HG02870 (cell line): ENCODE results near the gene SERPINB1.
"Not testable (repeated sequence)": the region's sequence is repeated elsewhere in the genome, so short reads cannot be mapped to it uniquely, and the experiment has no call there.

Experiments
- ATAC-seq: cut with Tn5 transposase; IDR thresholded peaks from one replicate; pipeline ENCODE4 v1.9.1; 2021; ENCODE audit warnings: mild to moderate bottlenecking, moderate library complexity; ENCODE audit not compliant: unreplicated experiment

SERPINB1 gene

DNA sequence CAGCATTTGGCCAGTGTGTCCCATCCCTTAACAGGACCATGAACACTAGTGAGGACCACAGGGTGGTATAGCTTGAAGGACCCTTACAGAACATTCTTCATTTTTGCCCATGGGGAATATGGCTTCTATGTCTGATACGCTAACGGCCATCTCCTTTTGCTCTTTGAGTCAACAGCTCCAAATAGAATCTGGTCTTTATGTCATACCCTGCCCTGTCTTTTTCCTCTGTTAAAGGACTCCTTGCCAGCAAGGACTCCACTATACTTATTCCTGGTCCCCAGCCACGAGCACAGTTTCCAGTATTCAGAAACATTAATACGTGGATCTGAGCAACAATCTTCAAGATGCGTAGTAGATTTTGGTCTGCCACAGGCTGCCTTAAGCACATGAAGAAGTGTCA is 22.5 kb downstream of the SERPINB1 start:
- no peak for ATAC-seq

DNA sequence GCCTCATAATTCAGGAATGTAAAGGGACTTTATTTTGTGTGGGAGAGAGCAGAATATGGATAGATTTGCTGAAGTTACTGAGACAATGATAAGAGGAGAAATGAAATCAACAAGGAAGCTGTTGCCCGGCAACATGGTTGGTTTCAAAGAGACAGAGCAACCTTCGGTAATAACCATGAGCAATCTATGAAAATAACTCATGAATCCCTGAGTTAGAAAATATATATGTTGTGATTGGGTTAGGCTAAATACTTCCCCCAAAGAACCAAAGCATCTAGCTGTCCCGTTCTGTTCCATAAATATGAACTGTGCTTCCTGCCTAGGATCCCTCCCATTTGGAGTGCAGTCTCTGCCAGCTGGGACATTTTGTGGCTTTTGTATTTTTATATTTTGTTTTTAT is 23.1 kb downstream of the SERPINB1 start:
- no peak for ATAC-seq

DNA sequence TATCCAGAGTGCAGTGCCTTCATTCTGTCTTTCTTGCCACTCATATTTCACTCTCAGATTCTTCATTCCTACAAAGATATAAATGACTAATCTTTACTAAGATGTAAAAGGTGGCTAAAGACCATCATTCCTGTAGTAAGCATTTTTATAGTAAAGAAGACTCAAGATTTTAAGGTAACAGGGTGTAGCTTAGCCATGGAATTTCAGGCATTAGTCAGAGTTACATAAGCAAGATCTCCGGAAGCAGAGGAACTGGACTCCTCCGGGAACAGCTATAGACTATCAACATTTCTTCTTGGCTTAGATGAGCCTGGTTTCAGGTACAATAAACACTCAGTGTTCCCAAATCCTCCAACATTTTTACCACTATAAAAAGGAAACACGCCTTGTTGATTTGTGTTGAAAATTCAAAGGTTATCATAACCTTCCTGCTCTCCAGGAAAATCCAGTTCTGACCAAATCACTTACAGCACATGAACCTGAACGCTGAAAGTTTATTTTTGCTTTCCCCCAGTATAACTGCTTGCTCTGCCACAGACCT is 23.7 kb downstream of the SERPINB1 start:
- ATAC-seq, result no peak

DNA sequence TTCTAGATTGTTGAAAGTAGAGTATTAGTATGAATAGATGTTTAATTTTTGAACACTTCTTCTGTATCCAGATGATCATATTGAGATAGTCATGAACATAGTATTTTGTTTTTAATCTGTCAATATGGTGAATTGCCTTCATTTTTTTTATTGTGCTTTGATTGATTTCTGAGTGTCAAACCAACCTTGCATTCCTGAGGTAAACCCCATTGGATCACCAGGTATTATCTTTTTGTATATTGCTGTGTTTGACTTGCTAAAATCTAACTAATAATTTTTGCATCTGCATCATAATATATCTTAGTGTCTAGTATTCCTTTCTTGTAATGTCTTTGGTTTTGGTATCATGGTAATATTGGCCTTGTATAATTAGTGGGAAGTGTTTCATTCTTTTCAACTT is 25.5 kb downstream of the SERPINB1 start:
- ATAC-seq, result no peak

DNA sequence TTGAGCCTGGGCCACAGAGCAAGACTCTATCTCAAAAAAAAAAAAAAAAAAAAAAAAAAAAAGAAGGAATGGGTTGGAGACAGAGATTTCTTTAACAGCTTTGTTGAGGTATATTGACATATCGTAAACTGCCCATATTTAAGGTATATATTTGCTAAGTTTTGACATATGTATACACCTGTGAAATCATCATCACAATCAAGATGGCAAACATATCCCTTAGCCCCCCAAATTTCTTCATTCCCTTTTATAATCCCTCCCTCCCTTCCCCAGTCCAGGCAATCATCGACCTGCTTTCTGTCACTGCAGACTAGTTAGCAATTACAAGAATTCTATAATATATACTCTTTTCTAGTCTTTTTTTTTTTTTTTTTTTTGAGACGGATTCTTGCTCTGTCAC is 29.0 kb downstream of the SERPINB1 start:
- ATAC-seq, result no peak

DNA sequence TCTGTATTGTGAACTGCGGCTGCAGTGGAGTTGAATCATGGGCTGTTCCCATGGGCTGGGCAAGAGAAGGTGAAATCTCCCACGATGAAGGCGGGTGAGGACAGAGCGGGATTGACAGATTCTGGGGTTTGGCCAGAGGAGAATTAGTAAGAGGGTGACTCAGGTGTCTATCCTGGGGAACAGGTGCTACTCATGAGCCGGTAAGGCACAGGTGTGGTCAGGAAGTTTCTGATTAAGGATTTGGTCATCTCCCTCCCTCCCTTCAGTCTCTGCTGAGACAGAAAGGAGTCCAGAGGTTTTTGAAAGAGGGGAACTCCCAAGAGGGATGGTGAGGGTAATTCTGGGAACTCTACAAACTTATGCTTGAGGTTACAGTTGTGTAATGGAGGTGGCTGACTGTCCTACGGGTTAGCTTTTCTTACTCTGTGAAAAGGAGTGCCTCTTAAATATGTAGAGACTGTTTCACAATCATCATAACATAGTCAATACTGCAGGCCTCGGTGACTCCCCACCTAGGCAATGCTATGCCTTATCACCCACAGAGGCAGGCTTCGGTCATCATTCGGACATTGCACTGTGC is 31.5 kb downstream of the SERPINB1 start:
- no peak for ATAC-seq

DNA sequence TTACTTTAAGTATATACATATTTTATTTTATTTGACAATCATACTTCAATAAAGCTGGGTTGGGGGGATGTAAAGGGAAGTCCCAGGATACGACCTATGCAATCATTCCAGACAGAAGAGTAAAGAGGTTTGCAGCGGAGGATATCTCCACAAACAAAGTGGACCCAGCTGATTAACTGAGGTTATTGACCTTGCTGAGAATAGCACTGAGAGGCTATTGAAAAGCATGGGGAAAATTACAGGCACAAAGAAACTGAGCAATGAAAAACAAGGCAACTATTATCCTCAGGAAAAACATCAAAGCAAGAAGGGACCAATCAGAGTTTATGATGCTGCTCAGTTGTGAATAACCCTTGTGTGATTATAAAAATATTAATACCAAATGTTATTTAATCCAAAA is 32.6 kb downstream of the SERPINB1 start:
- no peak for ATAC-seq

DNA sequence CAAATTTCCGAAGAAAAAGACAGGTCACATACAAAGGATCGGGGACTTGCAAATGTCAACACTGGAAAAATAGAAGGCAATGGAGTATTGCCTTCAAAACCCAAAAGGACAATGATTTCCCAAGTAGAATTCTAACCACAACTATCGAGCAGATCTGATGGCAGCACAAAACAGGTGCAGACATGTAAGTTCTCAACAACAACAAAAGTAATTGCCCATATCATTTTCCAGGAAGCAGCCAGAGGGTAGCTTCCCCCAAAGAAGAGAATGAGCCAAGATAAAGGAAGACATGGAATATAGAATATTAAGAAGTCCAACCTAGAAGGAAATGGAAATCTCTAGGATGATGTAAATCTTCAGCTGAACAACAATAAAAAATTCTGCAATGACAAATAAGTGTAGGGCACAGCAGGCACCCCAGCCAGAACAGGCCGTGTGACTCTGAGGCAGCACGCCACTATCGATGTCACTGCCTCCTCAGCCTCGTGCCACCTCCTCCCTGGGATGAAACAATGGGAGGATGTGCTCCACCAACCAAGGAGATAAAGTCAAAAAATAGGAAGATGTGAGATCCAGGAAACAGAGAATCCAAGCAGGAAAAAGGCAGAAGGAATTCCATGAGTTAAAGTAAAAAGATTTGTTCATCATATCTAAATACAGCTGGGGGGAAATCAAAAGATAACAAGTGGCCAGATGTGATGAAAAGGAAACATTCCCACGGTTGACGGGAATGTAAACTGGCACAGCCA is 34.1 kb downstream of the SERPINB1 start:
- ATAC-seq, result no peak

DNA sequence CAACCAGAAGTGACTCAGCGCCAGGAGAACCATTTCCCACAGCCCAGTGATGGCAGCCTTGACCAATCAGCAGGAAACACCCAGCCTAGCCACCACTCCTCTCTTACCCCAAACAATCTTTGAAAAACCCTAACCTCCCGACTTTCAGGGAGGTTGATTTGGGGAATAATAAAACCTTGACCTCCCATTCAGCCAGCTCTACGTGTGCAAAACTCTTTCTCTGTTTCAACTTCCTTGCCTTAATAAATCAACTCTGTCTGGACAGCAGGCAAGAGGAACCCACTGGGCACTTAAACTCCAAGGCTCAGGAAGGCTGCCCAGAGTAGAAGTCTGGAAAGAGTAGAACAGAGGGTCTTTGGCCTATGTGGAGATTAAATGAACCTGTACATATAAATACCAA is 35.0 kb downstream of the SERPINB1 start:
- no peak for ATAC-seq

DNA sequence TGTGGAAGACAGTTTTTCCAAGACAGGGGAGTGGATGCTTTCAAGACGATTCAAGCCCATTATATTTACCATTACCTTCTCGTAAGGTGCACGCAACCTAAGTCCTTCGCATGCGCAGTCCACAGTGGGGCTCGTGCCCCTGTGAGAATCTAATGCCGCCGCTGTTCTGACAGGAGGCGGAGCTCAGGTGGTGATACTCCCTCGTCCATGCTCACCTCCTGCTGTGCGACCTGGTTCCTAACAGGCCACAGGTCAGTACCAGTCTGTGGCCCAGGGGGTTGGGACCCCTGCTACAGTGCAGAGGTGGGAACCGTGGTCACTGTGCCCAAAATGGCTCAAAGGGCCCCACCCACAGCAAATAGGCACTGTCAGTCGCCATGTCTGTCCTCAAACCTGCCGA is 36.6 kb downstream of the SERPINB1 start:
- ATAC-seq, result no peak

DNA sequence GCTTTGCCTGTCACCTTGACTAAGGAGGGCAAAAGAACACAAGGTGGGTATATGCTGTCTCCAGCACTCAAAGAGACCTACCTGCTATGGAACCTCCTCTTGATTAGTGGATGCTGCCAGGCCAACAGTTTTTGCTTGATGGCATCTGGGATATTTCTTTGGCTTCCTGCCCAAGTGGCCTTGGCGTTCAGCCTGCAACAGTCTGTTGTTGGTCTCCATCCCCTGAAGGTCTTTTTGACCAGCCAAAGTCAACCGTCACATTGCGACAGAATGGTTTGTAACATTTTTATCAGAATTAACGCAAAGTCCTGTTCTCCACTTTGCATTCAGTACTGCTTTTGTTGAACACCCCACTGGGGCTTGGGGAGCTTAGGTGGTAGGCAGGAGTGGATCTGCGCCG is 37.1 kb downstream of the SERPINB1 start:
- no peak for ATAC-seq

DNA sequence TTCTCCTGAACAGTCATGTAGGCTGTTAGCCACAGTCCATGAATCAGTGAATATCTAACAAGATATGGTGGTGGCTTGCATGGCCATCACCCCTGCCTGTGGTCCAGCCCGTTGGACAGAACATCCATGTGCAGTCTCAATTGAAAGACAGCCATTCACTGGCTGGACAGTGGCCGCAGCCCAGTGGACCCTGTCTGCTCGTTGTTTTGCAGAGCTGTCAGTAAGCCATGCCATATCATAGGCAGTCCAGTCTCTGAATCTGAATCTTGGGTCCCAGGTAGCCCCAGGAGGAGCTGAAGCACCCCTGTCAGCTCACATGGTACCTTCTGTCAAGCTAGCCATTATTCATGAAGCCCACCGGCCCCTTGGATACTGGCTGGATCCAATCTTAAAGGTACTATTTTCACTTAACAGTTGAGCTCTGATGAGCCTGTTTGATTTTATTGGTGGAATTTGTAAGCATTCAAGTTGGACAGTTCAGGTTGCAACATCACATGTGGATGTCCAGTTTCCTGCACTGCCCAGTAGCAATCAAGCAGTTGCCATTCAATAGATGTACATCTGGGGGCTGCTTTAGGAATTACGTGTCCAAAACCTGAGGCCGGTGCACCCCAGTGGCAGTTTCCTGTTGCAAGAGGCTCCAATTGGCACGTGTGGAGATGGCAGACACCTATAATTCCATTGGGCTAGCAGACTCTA is 37.8 kb downstream of the SERPINB1 start:
- ATAC-seq, result no peak

DNA sequence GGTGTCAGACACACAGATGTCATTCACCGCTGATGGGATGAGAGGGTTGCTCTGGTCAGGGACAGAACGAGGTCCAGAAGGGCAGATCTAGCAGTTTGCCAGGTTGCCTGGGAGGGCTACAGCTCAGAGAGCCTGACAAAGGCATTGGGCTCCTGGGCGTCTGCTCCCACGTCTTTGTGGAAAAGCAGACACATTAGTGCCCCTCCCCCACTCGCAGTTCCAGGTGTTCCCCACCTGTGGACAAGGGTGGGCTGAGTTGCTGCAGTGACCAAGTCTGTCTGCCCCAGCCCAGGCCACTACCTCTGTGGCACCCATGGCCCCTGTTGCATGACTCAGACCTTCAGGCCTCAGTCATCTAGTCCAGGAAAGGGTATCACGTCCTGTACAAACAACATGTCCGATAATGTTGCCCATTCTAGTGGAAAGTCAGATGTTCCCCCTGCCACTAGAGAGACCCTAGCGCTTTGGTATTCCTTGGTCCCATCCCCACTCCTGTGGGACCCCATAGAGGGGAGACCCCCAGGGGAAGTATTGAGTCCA is 39.1 kb downstream of the SERPINB1 start:
- ATAC-seq, result no peak

DNA sequence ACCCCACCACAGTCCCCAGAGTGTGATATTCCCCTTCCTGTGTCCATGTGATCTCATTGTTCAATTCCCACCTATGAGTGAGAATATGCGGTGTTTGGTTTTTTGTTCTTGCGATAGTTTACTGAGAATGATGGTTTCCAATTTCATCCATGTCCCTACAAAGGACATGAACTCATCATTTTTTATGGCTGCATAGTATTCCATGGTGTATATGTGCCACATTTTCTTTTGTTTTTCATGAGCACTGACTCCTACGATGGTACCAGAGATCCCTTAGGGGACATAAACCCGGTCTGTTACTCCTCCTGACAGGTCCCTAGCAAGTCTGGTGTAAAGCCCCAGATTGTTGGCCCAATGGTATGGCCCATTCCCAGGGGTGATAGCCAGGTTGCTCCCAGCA is 40.0 kb downstream of the SERPINB1 start:
- ATAC-seq, result not testable (repeated sequence)

DNA sequence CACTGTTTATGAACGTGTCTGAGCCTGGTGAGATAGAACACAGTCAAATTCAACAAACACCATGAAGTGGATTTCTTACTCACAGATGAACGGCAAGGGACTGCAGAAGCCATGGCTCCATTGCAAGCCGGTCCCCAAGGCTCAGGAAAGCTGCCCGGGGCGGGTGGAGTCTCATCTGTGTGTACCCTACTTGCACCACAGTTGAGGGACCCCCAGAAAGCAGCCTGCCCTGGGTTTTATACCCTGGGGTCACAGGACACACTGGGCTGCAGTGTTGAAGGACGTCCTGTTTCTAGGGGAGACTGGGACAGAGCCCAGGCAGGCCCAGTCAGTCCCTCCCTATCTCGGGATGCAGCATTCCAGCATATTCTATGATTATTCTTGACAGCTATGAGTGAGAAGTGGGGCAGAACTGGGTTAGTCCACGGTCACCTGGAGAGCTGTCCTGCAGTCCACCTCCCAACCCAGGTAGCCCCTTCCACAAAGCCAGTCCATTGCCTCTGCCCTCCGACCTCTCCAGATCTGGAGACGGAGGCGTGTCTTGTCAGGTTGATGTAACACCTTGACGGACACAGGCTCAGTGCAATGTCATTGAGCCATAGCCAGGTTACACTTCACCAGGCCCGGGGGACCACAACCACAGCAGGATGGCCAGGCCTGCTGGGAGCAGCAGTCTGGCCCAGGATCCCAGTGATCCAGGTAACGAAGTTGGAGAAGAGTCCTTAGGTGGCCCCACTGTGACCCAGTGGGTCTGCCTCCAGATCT is 40.9 kb downstream of the SERPINB1 start:
- no peak for ATAC-seq

DNA sequence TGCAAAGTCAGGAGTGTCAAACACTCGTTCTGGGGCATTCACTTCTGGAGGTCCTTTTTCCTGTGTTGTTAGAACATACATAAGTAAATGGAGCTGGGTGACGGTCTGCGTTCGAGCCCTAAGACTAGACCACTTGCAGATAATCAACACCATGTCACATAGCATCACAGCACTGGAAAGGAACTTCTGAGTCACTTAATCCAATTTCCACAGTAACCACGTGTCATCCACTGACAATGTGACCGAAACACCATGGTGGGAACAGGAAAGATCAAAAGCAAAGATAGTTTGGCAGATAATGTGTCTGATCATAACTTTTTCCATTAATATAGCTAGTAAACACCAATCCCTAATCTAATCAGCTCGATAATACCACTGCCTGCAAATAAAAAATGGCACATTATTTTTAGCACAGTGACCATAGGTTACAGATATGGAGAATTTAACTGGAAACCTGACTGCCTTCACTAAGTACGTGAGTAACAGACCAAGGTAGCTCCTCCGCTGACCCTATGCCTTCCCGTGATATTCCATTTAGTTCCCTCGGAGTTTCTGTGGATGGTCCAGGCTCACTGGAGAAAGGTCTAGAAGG is 41.6 kb downstream of the SERPINB1 start:
- ATAC-seq, result no peak

DNA sequence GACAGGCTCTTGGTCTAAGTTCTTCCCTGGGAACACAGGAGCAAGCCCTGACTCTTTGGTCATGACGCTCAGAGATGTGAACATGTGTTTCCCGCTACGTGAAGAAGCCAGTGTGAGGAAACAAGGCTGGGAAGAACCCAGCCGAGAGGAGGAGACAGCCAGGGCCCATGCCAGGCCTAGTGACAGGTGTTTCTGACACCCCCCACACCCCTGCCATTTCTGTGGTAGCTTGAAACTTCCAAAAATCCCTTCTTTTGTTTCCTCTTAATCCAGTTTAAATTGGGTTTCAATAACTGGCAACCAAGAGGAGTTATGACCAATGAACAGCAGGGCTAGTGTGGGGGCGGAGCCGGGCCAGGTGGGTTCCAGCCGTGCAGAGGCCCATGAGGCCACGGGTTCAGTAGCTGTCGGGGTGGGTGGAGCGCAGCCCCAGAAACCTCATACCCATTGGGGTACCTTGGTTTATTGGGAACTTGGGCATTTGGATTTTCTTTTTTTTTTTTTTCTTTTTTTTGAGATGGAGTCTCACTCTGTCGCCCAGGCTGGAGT is 43.0 kb downstream of the SERPINB1 start:
- no peak for ATAC-seq

DNA sequence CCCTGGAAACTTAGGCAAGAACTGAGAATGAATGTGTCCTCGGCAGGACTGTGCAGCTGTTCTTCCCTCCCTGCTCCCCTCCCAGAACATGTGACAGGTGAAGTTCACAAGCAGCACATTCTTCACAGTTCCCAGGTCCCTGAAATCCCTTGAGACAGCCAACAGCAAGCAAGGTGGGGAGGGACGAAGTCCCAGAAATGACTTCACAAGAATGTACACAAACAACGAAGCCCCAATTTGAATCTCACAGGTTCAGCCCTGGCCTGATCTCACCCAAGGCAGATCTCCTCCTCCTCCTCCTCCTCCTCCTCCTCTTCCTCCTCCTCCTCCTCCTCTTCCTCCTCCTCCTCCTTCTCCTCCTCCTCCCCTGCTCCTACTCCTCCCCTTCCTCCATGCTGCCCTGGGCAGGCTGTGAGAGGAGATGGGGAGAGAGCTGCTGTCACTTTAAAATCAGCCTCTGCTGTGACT is 44.1 kb downstream of the SERPINB1 start:
- ATAC-seq, result no peak

DNA sequence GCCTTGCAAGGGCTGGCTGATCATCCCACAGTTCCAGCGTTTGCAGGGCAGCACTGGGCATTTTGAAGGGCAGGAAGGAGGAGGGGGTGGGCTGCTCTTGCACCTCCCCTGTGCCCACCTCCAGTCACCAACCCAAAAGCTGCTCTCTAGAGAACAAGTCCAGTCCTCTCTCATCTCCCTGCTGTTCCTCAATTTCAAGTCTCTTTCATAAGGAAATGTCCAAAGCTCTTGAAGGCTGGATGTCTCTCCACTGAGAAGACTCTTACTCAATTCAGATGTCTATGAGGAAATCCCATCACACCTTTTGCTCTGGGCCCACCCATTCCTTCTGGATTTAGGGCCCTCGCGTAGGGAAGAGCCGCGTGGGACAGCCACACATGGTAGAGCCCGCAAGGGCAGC is 44.8 kb downstream of the SERPINB1 start:
- ATAC-seq, result no peak

DNA sequence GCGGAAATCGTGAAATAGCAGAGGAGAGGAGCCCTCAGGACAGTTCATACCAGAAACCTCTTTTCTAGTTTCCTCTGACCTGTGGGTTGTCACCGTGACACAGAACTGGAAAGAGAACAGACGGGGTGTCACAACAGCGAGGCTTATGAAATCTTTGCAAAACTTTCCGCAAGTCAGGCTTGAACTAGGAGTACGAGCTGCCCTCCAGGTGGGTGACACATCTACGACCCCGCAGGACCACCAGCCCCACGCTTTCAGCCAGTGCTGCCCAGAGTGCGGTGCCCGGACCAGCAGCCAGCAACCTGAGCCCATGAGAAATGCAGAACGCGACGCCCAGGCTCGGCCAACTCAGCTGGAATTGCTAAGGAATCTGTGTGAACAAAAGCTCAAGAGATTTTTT is 45.7 kb downstream of the SERPINB1 start:
- ATAC-seq, result no peak
